Gastrocnemius medialis (tissue), 4 donors: ENCODE data around the gene LPAR2.

Experiments
- CTCF ChIP-seq, 5 experiments: fragments of 450-650 bp in 3 of 5; fragments of 200-600 bp in 2 of 5; sonication (generic) in 2 of 5; IDR thresholded peaks in 4 of 5; conservative IDR thresholded peaks in 1 of 5; 1 replicate in 4 of 5; 2 replicates in 1 of 5; pipeline ENCODE4 v1.5.1; 2016 to 2019; ENCODE audit warnings: antibody characterized with exemption in 5 of 5, mild to moderate bottlenecking in 3 of 5, moderate library complexity in 3 of 5
- POLR2A ChIP-seq, 2 donors: fragments of 450-650 bp; IDR thresholded peaks; one replicate each; pipeline ENCODE4 v1.6.1; 2017; ENCODE audit warnings: antibody characterized with exemption in 2 of 2, mild to moderate bottlenecking in 2 of 2, moderate library complexity in 2 of 2

- TF ChIP-seq POLR2A (IDR thresholded peaks at IDR 0.05) (no peak), CTCF (IDR thresholded peaks at IDR 0.05 in 4 of 5, conservative IDR thresholded peaks at IDR 0.05 in 1 of 5) (no peak)
Observed at GRCh38 chr19:19659646-19660245, 31.7 kb upstream of the LPAR2 start.
